Trophoblast cell (in vitro differentiated cells and primary cell): ENCODE results near the gene TLDC2.

ENCODE experiments used
- DNase-seq, 2 donors: peaks; one replicate each; pipeline ENCODE4 v3.0.0-alpha.2; 2016
- H2AFZ ChIP-seq: 2 replicates; pipeline ENCODE4 v1.6.1; 2013; ENCODE audit warnings: low read length, moderate library complexity, mild to moderate bottlenecking; ENCODE audit not compliant: insufficient read depth, poor library complexity
- H2AK5ac ChIP-seq: 2 replicates; pipeline ENCODE4 v1.6.1; 2013; ENCODE audit warnings: mild to moderate bottlenecking, low read length
- H2BK120ac ChIP-seq: 2 replicates; pipeline ENCODE4 v1.6.1; 2013; ENCODE audit warnings: low read length, mild to moderate bottlenecking, moderate library complexity; ENCODE audit not compliant: insufficient read depth, poor library complexity
- H2BK12ac ChIP-seq: 2 replicates; pipeline ENCODE4 v1.6.1; 2013; ENCODE audit warnings: mild to moderate bottlenecking, low read length, moderate library complexity
- H2BK5ac ChIP-seq: 2 replicates; pipeline ENCODE4 v1.6.1; 2013; ENCODE audit warnings: low read length, low read depth, moderate library complexity, mild to moderate bottlenecking; ENCODE audit not compliant: poor library complexity
- H3K14ac ChIP-seq: 2 replicates; pipeline ENCODE4 v1.6.1; 2013; ENCODE audit warnings: mild to moderate bottlenecking, low read length
- H3K18ac ChIP-seq: 2 replicates; pipeline ENCODE4 v1.6.1; 2013; ENCODE audit warnings: mild to moderate bottlenecking, low read length
- H3K23ac ChIP-seq: 2 replicates; pipeline ENCODE4 v1.6.1; 2013; ENCODE audit warnings: low read length
- H3K27ac ChIP-seq: 2 replicates; pipeline ENCODE4 v1.5.1; 2013; ENCODE audit warnings: low read depth, mild to moderate bottlenecking, inconsistent platforms, low read length, moderate library complexity
- H3K27me3 ChIP-seq: 2 replicates; pipeline ENCODE4 v1.6.1; 2013; ENCODE audit warnings: inconsistent platforms, mild to moderate bottlenecking, low read length, moderate library complexity; ENCODE audit not compliant: insufficient read depth
- H3K36me3 ChIP-seq, 2 experiments: 1 replicate in 1 of 2; 2 replicates in 1 of 2; pipeline ENCODE4 v1.6.1; 2013; ENCODE audit warnings: low read length in 2 of 2, mild to moderate bottlenecking in 2 of 2, moderate library complexity in 1 of 2; ENCODE audit not compliant: insufficient read depth in 2 of 2, control insufficient read depth in 1 of 2
- H3K4ac ChIP-seq: 2 replicates; pipeline ENCODE4 v1.6.1; 2013; ENCODE audit warnings: low read depth, mild to moderate bottlenecking, low read length, moderate library complexity
- H3K4me1 ChIP-seq, 2 experiments: 1 replicate in 1 of 2; 2 replicates in 1 of 2; pipeline ENCODE4 v1.6.1; 2013; ENCODE audit warnings: low read length in 2 of 2, mild to moderate bottlenecking in 2 of 2, moderate library complexity in 1 of 2; ENCODE audit not compliant: insufficient read depth in 2 of 2, control insufficient read depth in 1 of 2
- H3K4me2 ChIP-seq: 2 replicates; pipeline ENCODE4 v1.6.1; 2013; ENCODE audit warnings: inconsistent platforms, mild to moderate bottlenecking, low read length, moderate library complexity
- H3K4me3 ChIP-seq: 2 replicates; pipeline ENCODE4 v1.5.1; 2013; ENCODE audit warnings: mild to moderate bottlenecking, low read depth, low read length, inconsistent platforms
- H3K79me1 ChIP-seq: one replicate; pipeline ENCODE4 v1.6.1; 2013; ENCODE audit warnings: low read length
- H3K79me2 ChIP-seq: 2 replicates; pipeline ENCODE4 v1.6.1; 2013; ENCODE audit warnings: low read length, mild to moderate bottlenecking; ENCODE audit not compliant: control insufficient read depth, insufficient read depth, poor library complexity
- H3K9ac ChIP-seq: 2 replicates; pipeline ENCODE4 v1.6.1; 2013; ENCODE audit warnings: mild to moderate bottlenecking, low read length
- H3K9me3 ChIP-seq: 2 replicates; pipeline ENCODE4 v1.6.1; 2013; ENCODE audit warnings: low read depth, mild to moderate bottlenecking, control low read depth, inconsistent platforms, low read length; ENCODE audit not compliant: insufficient read depth
- H4K12ac ChIP-seq: 2 replicates; pipeline ENCODE4 v1.6.1; 2013; ENCODE audit warnings: low read depth, mild to moderate bottlenecking, low read length, moderate library complexity
- H4K8ac ChIP-seq: 2 replicates; pipeline ENCODE4 v1.6.1; 2013; ENCODE audit warnings: low read depth, mild to moderate bottlenecking, low read length, moderate library complexity
- H4K91ac ChIP-seq: one replicate; pipeline ENCODE4 v1.6.1; 2013; ENCODE audit warnings: low read depth, mild to moderate bottlenecking, low read length, moderate library complexity
- WGBS: extraction: QIAGEN DNeasy Blood & Tissue Kit; methylation state at CpG from one replicate; pipeline ENCODE4 v1.1.7; 2013; ENCODE audit warnings: missing lambda C conversion rate; ENCODE audit not compliant: insufficient read length, insufficient coverage; ENCODE audit errors: extremely low coverage; 5-methylcytosine and 5-hydroxymethylcytosine counted together

Gene TLDC2

GRCh38 chr20:36919715-36920333, 43.9 kb downstream of the TLDC2 start:
- Histone ChIP-seq H2AK5ac (no peak overlapping the region), H3K27ac (no peak overlapping the region), H3K23ac (no peak overlapping the region), H3K14ac (no peak overlapping the region), H2BK5ac (no peak overlapping the region), H3K4me3 (no peak overlapping the region), H4K8ac (no peak overlapping the region), H2BK120ac (no peak overlapping the region), H2AFZ (no peak overlapping the region), H3K9me3 (no peaks in the 10 kb centered on the region), H3K9ac (no peak overlapping the region), H3K4me1 (no peaks in the 10 kb centered on the region), H3K18ac (no peak overlapping the region), H3K79me1 (no peaks in the 10 kb centered on the region), H3K4me2 (no peak overlapping the region), H3K79me2 (no peaks in the 10 kb centered on the region), H2BK12ac (no peak overlapping the region), H3K27me3 (no peaks in the 10 kb centered on the region), H4K91ac (no peak overlapping the region), H3K36me3 (no peaks in the 10 kb centered on the region), H4K12ac (no peak overlapping the region), H3K4ac (no peak overlapping the region)
- WGBS: no CpG with 5 or more reads among the region's 2 CpGs
- peak; percentile 3 to 75 for DNase-seq

- Histone ChIP-seq H3K27me3 (no peaks in the 10 kb centered on the region), H3K23ac (no peak overlapping the region), H4K8ac (no peak overlapping the region), H3K4ac (no peak overlapping the region), H4K12ac (no peak overlapping the region), H3K79me2 (no peaks in the 10 kb centered on the region), H3K18ac (no peak overlapping the region), H4K91ac (no peak overlapping the region), H2BK12ac (no peak overlapping the region), H3K4me1 (no peaks in the 10 kb centered on the region), H2AK5ac (no peak overlapping the region), H3K14ac (no peak overlapping the region), H2BK5ac (no peak overlapping the region), H3K9me3 (no peaks in the 10 kb centered on the region), H3K4me2 (no peak overlapping the region), H3K9ac (no peak overlapping the region), H3K79me1 (no peaks in the 10 kb centered on the region), H2AFZ (no peak overlapping the region), H2BK120ac (no peak overlapping the region), H3K4me3 (no peak overlapping the region), H3K36me3 (no peaks in the 10 kb centered on the region), H3K27ac (no peak overlapping the region)
- DNase-seq: no peak
- WGBS: no CpG with 5 or more reads among the region's 8 CpGs
Observed at GRCh38 chr20:36920334-36920730, 44.4 kb downstream of the TLDC2 start.

- Histone ChIP-seq H2BK5ac (no peak overlapping the region), H3K4me3 (no peak overlapping the region), H3K4me2 (no peak overlapping the region), H2AFZ (no peak overlapping the region), H3K23ac (no peak overlapping the region), H3K79me1 (no peaks in the 10 kb centered on the region), H3K4ac (no peak overlapping the region), H3K9ac (no peak overlapping the region), H3K9me3 (no peaks in the 10 kb centered on the region), H3K18ac (no peak overlapping the region), H3K14ac (no peak overlapping the region), H3K27me3 (no peaks in the 10 kb centered on the region), H2BK12ac (no peak overlapping the region), H3K79me2 (no peaks in the 10 kb centered on the region), H4K8ac (no peak overlapping the region), H3K36me3 (no peaks in the 10 kb centered on the region), H4K91ac (no peak overlapping the region), H3K4me1 (no peaks in the 10 kb centered on the region), H2AK5ac (no peak overlapping the region), H2BK120ac (no peak overlapping the region), H4K12ac (no peak overlapping the region), H3K27ac (no peak overlapping the region)
- no CpG with 5 or more reads among the region's 9 CpGs for WGBS
- no peak for DNase-seq
Observed at GRCh38 chr20:36924167-36925045, 48.5 kb downstream of the TLDC2 start.

GRCh38 chr20:36925234-36925633, 49.3 kb downstream of the TLDC2 start:
- Histone ChIP-seq H3K36me3 (no peaks in the 10 kb centered on the region), H2BK12ac (no peak overlapping the region), H3K79me1 (no peaks in the 10 kb centered on the region), H4K8ac (no peak overlapping the region), H2AK5ac (no peak overlapping the region), H3K4me2 (no peak overlapping the region), H3K4me3 (no peak overlapping the region), H4K91ac (no peak overlapping the region), H3K9me3 (no peaks in the 10 kb centered on the region), H2BK120ac (no peak overlapping the region), H3K27me3 (no peaks in the 10 kb centered on the region), H3K18ac (no peak overlapping the region), H3K14ac (no peak overlapping the region), H3K23ac (no peak overlapping the region), H4K12ac (no peak overlapping the region), H3K27ac (no peak overlapping the region), H3K9ac (no peak overlapping the region), H3K4me1 (no peaks in the 10 kb centered on the region), H3K4ac (no peak overlapping the region), H3K79me2 (no peaks in the 10 kb centered on the region), H2AFZ (no peak overlapping the region), H2BK5ac (no peak overlapping the region)
- DNase-seq: peak; percentile 18 to 79
- no CpG with 5 or more reads among the region's 2 CpGs for WGBS
